Activated T-cell treated with anti-CD3 and anti-CD28 coated beads, Interleukin-2, amount 50 U/mL, for 48 hours (primary cell): ENCODE data around the gene HSD17B11.
"Not testable (repeated sequence)": the region's sequence is repeated elsewhere in the genome, so short reads cannot be mapped to it uniquely, and the experiment has no call there.

Source experiments
- DNase-seq, 2 experiments: peaks; one replicate each; pipeline ENCODE4 v3.0.0-alpha.2; 2020

Gene HSD17B11

GRCh38 chr4:87354168-87355102 is 36.6 kb downstream of the HSD17B11 start:
- DNase-seq = no peak

- peak; percentile 48 to 49 for DNase-seq
Observed at GRCh38 chr4:87353592-87353991, 37.4 kb downstream of the HSD17B11 start.

DNA sequence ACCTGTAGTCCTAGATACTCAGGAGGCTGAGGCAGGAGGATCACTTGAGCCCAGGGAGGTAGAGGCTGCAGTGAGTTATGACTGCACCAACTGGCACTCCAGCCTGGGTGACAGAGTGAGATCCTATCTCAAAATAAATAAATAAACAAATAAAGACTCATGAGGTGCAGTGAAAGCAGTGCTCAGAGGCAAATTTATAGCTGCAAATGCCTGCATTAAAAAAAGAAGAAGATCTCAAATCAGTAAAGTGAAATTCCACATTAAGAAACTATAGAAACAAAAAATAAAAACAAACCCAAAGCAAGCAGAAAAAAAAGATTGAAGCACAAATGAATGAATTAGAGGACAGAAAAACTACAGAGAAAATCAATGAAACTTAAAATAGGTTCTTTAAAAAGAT is 45.8 kb downstream of the HSD17B11 start:
- DNase-seq = no peak

GRCh38 chr4:87342872-87343271 is 48.1 kb downstream of the HSD17B11 start:
- DNase-seq = no peak

- not testable (repeated sequence) for DNase-seq
Observed at GRCh38 chr4:87341954-87342635, 48.9 kb downstream of the HSD17B11 start.

GRCh38 chr4:87339440-87339839 is 51.5 kb downstream of the HSD17B11 start:
- no peak for DNase-seq

DNA sequence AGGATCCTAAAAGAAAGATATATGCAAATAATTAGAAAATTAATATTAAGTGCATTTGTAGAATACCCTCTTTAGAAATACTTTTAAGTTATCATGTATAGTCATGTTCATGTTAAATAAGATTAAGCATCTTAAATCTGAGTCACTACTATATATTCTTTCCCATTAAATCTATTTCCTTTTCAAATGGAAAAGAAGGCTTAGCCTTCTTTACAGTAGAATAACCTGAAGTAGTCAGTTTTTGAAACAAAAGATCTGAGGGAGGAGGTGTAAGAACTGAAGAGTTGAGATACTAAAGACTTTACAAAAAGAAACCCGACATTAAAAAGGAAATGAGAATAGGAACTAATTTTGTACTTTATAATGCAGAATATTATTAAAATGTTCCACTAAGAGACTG is 53.6 kb downstream of the HSD17B11 start:
- DNase-seq = no peak

DNA sequence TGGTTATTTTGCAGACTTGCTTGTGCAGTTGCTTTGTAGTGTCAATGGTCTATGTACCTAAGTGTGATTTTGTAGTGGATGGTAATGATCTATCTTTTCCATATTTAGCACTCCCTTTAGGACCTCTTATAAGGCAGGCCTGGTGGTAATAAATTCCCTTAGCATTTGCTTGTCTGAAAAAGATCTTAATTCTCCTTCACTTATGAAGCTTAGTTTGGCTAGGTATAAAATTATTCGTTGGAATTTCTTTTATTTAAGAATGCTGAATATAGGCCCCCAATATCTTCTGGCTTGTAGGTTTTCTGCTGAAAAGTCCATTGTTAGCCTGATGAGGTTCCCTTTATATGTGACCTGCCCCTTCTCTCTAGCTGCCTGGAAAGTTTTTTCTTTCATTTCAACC is 57.7 kb downstream of the HSD17B11 start:
- DNase-seq = no peak

DNA sequence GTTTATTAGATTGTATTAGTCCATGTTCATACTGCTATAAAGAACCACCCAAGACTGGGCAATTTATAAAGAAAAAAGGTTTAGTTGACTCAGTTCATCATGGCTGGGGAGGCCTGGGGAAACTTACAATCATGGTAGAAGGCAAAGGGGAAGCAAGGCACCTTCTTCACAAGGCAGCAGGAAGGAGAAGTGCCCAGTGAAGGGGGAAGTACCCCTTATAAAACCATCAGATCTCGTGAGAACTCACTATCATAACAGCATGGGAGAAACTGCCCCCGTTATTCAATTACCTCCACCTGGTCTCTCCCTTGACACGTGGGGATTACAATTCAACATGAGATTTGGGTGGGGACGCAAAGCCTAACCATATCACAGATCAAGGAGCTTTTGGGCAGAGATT is 60.2 kb downstream of the HSD17B11 start:
- DNase-seq = no peak

- no peak for DNase-seq
Observed at GRCh38 chr4:87327136-87327535, 63.9 kb downstream of the HSD17B11 start.

- DNase-seq = no peak
Observed at GRCh38 chr4:87326460-87326859, 64.5 kb downstream of the HSD17B11 start.

GRCh38 chr4:87322754-87323153 is 68.2 kb downstream of the HSD17B11 start, which contains the start of gene HSD17B13:
HSD17B13 (minus strand) TSS chr4:87322882; CDS start chr4:87322841, 41 bp downstream.
- no peak for DNase-seq

GRCh38 chr4:87321888-87322287 is 69.1 kb downstream of the HSD17B11 start:
- no peak for DNase-seq

- DNase-seq = no peak
Observed at GRCh38 chr4:87317527-87317926, 73.5 kb downstream of the HSD17B11 start.

DNA sequence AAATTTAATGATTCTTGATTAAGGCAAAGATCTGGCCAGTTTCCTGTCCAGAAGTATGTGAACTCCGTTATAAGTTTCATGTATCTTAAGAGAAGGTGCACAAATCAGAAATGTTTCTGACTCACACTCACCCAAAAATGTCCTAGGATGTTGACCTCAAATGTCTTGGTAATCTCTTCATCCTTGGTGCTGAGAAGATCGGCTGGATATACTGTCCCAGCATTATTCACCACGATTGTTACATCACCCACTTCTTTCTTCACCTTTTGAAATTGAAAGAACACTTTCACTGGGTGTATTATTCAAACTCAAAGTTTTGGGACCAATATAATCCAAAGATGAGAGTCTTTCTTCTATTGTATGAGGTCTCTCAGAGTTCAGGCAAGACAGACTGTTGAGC is 74.0 kb downstream of the HSD17B11 start:
- no peak for DNase-seq

GRCh38 chr4:87315000-87315399 is 76.0 kb downstream of the HSD17B11 start:
- DNase-seq = not testable (repeated sequence)

- no peak for DNase-seq
Observed at GRCh38 chr4:87313756-87314155, 77.2 kb downstream of the HSD17B11 start.

DNA sequence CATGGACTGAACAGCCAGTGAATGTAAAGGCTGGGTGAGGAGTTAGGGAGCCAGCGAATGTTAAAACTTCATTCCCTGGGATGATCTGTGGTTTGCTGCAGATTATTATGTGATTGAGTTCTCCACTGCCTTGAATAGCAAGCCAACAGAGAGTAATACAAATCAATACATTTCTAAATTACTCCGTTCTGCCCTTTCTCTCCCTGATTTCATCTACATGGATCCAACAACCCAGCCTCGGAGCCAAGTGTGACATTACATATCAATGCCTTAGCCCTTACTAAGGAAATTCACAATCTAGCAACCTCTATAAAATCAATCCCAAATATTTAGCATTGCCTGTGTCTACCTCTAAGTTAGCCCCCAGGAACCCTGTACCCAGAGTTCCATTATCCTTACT is 79.3 kb downstream of the HSD17B11 start:
- DNase-seq = no peak

GRCh38 chr4:87310691-87311335 is 80.2 kb downstream of the HSD17B11 start:
- DNase-seq = no peak

DNA sequence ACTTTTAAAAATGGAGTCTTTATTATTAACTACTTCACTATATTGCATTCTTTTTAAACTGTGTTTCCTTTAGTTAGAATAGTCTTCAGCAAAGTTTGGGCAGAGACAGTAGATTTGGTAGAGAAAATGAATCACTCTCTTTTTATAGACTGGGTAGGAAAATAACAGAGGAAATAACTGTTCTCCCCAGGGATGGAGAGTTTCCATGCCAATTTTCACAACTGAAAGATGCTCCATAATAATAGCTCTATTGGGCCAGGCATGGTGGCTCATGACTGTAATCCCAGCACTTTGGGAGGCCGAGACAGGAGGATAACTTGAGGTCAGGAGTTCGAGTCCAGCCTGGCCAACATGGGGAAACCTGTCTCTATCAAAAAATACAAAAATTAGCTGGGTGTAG is 81.4 kb downstream of the HSD17B11 start:
- no peak for DNase-seq

- no peak for DNase-seq
Observed at GRCh38 chr4:87306056-87306455, 84.9 kb downstream of the HSD17B11 start.

- DNase-seq = no peak
Observed at GRCh38 chr4:87305562-87305961, 85.4 kb downstream of the HSD17B11 start.

DNA sequence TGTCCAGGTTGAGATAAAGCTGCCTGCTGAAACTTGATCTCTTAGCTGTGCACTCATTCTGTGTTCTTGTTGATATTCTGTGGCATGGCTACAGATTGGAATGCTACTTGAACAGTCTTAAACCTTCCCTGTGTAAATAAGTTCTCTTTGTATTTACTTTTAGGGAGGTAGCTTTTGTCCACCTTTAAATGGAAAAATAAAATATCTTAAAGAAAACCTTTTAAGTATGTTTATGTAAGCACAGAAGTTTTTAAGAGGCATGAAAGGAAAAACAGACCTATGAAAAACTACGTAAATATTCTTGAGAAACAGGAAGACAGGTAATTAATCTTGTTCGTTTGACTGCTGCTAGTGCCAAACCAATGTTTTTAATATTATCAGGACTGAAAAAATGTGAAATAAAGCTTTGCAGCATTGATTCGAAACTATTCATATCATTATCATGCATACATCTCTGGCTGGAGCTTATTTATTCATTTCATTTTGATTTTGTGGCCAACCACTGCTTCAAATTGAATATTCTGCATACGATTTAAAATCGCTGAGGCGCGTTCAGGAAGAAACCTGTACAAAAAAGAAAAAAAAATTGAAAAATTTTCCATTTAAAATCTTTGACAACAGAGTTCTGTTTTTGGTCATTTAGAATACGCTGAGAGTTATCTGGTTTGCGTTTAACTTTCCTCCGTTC is 86.1 kb downstream of the HSD17B11 start:
- no peak for DNase-seq
